Fibroblast of mammary gland (primary cell): ENCODE results near the gene SLC4A2.

Experiments
- DNase-seq: peaks from one replicate; pipeline ENCODE4 v3.0.0-alpha.2; 2010; ENCODE audit warnings: low read depth
- H3K4me3 ChIP-seq: 2 replicates; pipeline ENCODE4 v1.5.1; 2011; ENCODE audit warnings: low read depth, mild to moderate bottlenecking, low read length, moderate library complexity; ENCODE audit not compliant: control insufficient read depth
- TF ChIP-seq, protein P1 (sequence below): conservative IDR thresholded peaks from 2 replicates; pipeline ENCODE4 v1.5.1; 2011; ENCODE audit warnings: low read depth, low read length, inconsistent platforms; ENCODE audit not compliant: control insufficient read depth, insufficient read depth

SLC4A2 gene

DNA sequence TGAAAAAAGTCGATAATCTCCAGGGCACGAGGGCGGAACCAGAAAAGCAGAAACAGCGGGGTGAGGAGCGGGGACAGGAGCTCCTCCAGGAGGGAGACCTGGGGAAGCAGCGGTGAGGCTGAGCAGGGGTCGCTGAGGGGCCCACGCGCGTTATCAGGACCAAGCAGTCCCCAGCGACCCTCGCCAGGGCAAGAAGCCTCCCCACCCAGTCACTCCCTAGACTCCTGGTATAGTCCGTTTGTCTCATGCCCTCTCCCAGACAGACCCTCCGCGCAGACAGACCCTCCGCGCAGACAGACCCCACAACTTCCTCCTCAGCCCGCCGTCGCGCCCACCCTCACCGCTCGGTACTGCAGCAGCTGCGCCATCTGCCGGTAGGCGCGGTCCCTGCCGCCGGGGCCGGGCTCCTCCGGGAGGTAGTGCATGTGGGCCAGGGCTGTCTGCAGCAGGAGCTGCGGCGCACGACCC, 41.4 kb upstream of the SLC4A2 start:
- H3K4me3 ChIP-seq: no peak overlapping the region
- DNase-seq: peak; percentile 27
- TF ChIP-seq, protein P1, sequence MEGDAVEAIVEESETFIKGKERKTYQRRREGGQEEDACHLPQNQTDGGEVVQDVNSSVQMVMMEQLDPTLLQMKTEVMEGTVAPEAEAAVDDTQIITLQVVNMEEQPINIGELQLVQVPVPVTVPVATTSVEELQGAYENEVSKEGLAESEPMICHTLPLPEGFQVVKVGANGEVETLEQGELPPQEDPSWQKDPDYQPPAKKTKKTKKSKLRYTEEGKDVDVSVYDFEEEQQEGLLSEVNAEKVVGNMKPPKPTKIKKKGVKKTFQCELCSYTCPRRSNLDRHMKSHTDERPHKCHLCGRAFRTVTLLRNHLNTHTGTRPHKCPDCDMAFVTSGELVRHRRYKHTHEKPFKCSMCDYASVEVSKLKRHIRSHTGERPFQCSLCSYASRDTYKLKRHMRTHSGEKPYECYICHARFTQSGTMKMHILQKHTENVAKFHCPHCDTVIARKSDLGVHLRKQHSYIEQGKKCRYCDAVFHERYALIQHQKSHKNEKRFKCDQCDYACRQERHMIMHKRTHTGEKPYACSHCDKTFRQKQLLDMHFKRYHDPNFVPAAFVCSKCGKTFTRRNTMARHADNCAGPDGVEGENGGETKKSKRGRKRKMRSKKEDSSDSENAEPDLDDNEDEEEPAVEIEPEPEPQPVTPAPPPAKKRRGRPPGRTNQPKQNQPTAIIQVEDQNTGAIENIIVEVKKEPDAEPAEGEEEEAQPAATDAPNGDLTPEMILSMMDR: peak; percentile 69

DNA sequence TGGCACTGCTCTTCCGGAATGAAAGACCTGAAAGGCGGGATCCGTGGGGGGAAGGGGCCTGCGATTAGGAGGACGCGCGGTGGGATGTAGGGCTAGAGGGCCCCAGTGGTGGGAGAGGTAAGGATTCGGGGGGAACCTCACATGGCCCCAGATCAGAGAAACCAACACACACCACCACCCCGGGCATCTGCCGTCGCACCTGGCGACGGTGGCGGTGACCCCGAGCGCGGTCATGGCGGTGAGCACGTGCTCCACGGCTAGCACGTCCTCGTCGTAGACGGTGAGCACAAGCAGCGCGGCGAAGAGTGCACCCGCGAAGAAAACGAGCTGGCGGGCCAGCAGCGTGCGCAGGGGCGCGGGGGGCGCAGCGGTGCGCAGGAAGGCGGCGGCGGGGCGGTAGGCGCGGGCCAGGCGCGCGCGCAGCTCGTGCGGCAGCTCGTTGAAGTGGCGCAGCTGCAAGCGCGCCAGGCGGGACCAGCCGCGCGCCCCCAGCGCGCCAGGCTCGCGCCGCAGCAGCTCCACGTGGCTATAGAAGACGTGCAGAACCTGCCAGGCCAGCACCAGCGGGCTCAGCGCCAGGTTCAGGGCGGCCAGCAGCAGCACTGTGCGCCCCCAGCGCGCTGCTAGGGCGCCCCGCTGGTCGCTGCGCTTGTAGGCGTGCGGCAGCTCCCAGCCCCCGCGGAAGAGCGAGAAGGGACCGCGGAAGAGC, 40.8 kb upstream of the SLC4A2 start:
- H3K4me3 ChIP-seq: no peak overlapping the region
- TF ChIP-seq, protein P1: no peak
- DNase-seq: no peak

DNA sequence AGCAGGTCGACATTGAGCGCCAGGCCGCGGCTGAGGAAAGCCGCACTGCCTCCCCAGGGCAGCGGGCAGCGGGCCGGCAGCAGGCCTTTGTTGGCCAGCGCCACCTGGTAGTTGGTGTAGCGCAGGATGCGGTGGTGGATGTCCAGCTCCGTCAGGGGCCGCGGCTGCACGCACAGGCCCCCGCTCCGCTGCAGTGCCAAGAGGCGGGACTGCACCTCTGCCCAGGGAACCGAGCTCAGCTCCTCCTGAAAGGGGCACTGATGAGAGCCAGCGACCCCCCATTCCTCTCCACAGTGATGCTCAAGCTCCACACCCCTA, 40.3 kb upstream of the SLC4A2 start:
- TF ChIP-seq, protein P1: no peak
- DNase-seq: no peak
- no peak overlapping the region for H3K4me3 ChIP-seq

DNA sequence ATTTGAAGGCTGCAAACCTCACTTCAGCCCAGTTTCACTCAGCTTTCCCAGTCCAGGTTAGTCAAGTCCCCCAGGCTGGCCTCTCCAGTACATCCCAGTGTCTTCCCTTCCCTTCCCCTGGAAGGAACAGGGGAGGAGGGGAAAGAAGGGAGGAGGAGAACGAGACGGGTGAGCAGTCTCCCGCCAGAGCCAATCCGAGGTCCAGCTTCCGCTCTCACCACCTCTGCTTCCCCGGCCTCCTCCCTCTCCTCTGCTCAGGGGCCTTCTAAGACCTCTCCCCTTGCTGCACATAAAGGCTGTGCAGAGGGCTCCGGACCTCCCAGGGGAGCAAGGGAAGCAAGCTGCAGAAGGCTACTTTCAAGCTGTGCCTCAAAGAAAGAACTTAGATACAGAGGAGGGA, 39.2 kb upstream of the SLC4A2 start:
- TF ChIP-seq, protein P1: no peak
- no peak overlapping the region for H3K4me3 ChIP-seq
- DNase-seq: no peak

DNA sequence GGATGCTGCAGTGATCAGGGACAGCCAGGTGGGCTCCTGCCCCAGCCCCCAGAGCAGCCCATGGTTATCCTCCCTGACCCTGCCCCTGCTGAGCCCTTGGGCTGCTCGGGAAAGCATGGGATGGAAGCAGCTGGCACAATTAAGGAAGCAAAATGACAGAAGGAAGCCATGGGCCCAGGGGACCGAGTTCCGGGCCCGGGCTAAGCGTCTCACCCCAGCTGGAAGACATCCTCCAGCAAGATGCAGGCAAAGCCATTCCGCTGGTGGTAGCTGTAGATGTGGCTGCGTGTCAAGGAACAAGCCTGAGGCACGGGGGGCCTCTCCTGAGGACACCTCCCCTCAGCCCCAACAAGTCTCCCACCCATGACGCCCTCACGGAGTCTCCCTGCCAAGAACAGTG, 36.2 kb upstream of the SLC4A2 start:
- TF ChIP-seq, protein P1: no peak
- no peak for DNase-seq
- no peak overlapping the region for H3K4me3 ChIP-seq

DNA sequence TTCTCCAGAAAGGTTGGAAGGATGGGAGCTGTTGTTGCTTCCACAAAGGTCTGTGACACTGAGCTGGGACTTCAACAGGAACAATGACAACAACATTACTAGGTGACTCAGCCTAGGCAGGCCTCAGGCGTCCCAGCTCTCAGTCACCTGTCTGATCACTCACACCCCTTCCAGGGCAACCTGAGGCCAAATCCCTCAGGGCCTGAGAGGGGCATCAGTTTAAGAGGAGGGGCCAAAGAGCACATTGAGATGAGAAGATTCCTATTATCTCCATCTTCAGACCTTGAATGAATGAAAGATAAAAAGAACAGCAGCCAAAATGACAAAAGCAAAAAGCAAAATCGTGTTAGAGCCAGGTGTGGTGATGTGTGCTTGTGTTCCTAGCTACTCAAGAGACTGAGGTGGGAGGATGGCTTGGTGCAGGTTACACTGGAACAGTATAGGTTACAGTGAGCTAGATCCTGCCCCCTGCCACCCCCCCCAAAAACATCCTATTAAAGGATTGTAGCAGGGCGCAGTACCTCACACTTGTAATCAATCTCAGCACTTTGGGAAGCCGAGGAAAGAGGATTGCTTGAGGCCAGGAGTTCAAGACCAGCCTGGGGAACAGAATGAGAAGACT, 34.8 kb upstream of the SLC4A2 start, which contains the start of gene ATG9B:
Gene ATG9B, minus strand, starts transcription at position 60 of the 622 bp plus-strand sequence. CDS start 71 bp downstream, outside the sequence.
- TF ChIP-seq, protein P1: no peak
- no peak for DNase-seq
- no peak within 1 kb of the TSS for H3K4me3 ChIP-seq
